A549 (cell line): Measurements from ENCODE around the gene AQP6. TPM values are rescaled to one million over a fixed set of nuclear protein-coding genes. Genes with fewer than 3 reads are reported as not detected.

Experiments used
- ATAC-seq, 2 experiments: fragments of 200-7000 bp in 1 of 2; fragments of >200 bp in 1 of 2; cut with Nextera tagmentation in 1 of 2; cut with Tn5 transposase in 1 of 2; 3 replicates each; pipeline versions ENCODE4 v1.8.0 to v1.9.1; 2018 to 2020; ENCODE audit warnings: mild to moderate bottlenecking in 1 of 2, moderate library complexity in 1 of 2
- CTCF ChIA-PET: fragments of 300-600 bp; sonication (Branson Sonifier 250); formaldehyde crosslinking; extraction: SDS; loops from one replicate; lab custom pipeline; 2021; ENCODE audit warnings: antibody characterized with exemption, inconsistent platforms; lab: Yijun Ruan, JAX
- POLR2A ChIA-PET: fragments of 350-600 bp; formaldehyde crosslinking; extraction: SDS; loops from one replicate; lab custom pipeline; 2021; ENCODE audit warnings: antibody characterized with exemption, inconsistent platforms; lab: Yijun Ruan, JAX
- DNase-seq, 2 experiments: peaks; one replicate each; pipeline versions ENCODE4 v3.0.0 to v3.0.0-alpha.2; 2011 to 2016; ENCODE audit warnings: low read depth in 1 of 2, low spot score in 1 of 2
- FAIRE-seq: peaks from 2 replicates; lab custom pipeline; 2011; peaks lifted over from hg19 to GRCh38; lab: Jason Lieb, UNC
- H3K27ac ChIP-seq, 2 experiments: fragments of >200 bp; sonication (Bioruptor Twin); formaldehyde crosslinking; 3 replicates each; pipeline ENCODE4 v1.5.1; 2016 to 2017
- H3K4me1 ChIP-seq: fragments of >200 bp; sonication (Bioruptor Twin); formaldehyde crosslinking; 3 replicates; pipeline ENCODE4 v1.6.1; 2016
- H3K4me2 ChIP-seq: fragments of >200 bp; sonication (Bioruptor Twin); formaldehyde crosslinking; 3 replicates; pipeline ENCODE4 v1.6.1; 2016
- H3K4me3 ChIP-seq: fragments of >200 bp; sonication (Bioruptor Twin); formaldehyde crosslinking; 3 replicates; pipeline ENCODE4 v1.5.1; 2016
- H3K9me3 ChIP-seq: fragments of >200 bp; sonication (Bioruptor Twin); formaldehyde crosslinking; 3 replicates; pipeline ENCODE4 v1.6.1; 2016
- CHD2 ChIP-seq: fragments of 150-350 bp; IDR thresholded peaks from 2 replicates; pipeline ENCODE4 v1.6.1; 2014; ENCODE audit warnings: low read length; ENCODE audit not compliant: partially characterized antibody
- FOSB ChIP-seq: fragments of 250-450 bp; sonication (Bioruptor Pico); IDR thresholded peaks from 2 replicates; pipeline ENCODE4 v1.5.0; 2020; ENCODE audit warnings: mild to moderate bottlenecking, moderate library complexity
- GATA3 ChIP-seq: IDR thresholded peaks from 2 replicates; pipeline ENCODE4 v1.6.1; 2012; ENCODE audit warnings: borderline replicate concordance
- HDAC2 ChIP-seq: fragments of 200-600 bp; sonication (generic); IDR thresholded peaks from 2 replicates; pipeline ENCODE4 v1.6.1; 2016
- HMGXB4 ChIP-seq: fragments of 250-450 bp; sonication (Bioruptor Pico); IDR thresholded peaks from 2 replicates; pipeline ENCODE4 v1.5.0; 2021; ENCODE audit warnings: mild to moderate bottlenecking, moderate library complexity, borderline replicate concordance
- HOXB13 ChIP-seq: fragments of 250-450 bp; sonication (Bioruptor Pico); IDR thresholded peaks from 2 replicates; pipeline ENCODE4 v1.5.0; 2020; ENCODE audit warnings: low read depth, mild to moderate bottlenecking, moderate library complexity
- KDM5A ChIP-seq: fragments of 200-600 bp; sonication (generic); IDR thresholded peaks from 2 replicates; pipeline ENCODE4 v1.6.1; 2016; ENCODE audit warnings: antibody characterized with exemption, mild to moderate bottlenecking
- MAZ ChIP-seq: fragments of 150-350 bp; IDR thresholded peaks from 2 replicates; pipeline ENCODE4 v1.6.1; 2014; ENCODE audit warnings: antibody characterized with exemption, low read depth, low read length, borderline replicate concordance
- MYC ChIP-seq: IDR thresholded peaks from 2 replicates; pipeline ENCODE4 v1.6.1; 2012; ENCODE audit warnings: mild to moderate bottlenecking, inconsistent platforms, low read length, improper control_type of control experiment, borderline replicate concordance
- POLR2AphosphoS2 ChIP-seq: conservative IDR thresholded peaks from 2 replicates; pipeline ENCODE4 v1.6.1; 2012; ENCODE audit warnings: low read length, improper control_type of control experiment, inconsistent platforms
- RAD21 ChIP-seq, 2 experiments: fragments of >200 bp in 1 of 2; sonication (Bioruptor Twin) in 1 of 2; formaldehyde crosslinking in 1 of 2; IDR thresholded peaks in 1 of 2; conservative IDR thresholded peaks in 1 of 2; 2 replicates in 1 of 2; 3 replicates in 1 of 2; pipeline ENCODE4 v1.6.1; 2012 to 2018; ENCODE audit warnings: inconsistent platforms in 1 of 2
- RCOR1 ChIP-seq: fragments of 150-350 bp; IDR thresholded peaks from 2 replicates; pipeline ENCODE4 v1.6.1; 2014; ENCODE audit warnings: antibody characterized with exemption, low read length, low read depth
- REST ChIP-seq: fragments of 200-600 bp; sonication (generic); IDR thresholded peaks from 2 replicates; pipeline ENCODE4 v1.6.1; 2016; ENCODE audit warnings: antibody characterized with exemption, mild to moderate bottlenecking, moderate library complexity
- RNF2 ChIP-seq: fragments of 200-600 bp; sonication (generic); IDR thresholded peaks from 2 replicates; pipeline ENCODE4 v1.6.1; 2016; ENCODE audit warnings: low read depth, mild to moderate bottlenecking, antibody characterized with exemption, moderate library complexity, borderline replicate concordance
- SMC3 ChIP-seq: fragments of >200 bp; sonication (Bioruptor Twin); formaldehyde crosslinking; IDR thresholded peaks from 3 replicates; pipeline ENCODE4 v1.6.1; 2018; ENCODE audit warnings: inconsistent platforms
- ZNF302 ChIP-seq: fragments of 250-450 bp; sonication (Bioruptor Pico); IDR thresholded peaks from 2 replicates; pipeline ENCODE4 v1.9.0; 2021; ENCODE audit warnings: inconsistent platforms, mild to moderate bottlenecking, moderate library complexity
- ZSCAN20 ChIP-seq: fragments of 250-450 bp; sonication (Bioruptor Pico); IDR thresholded peaks from 2 replicates; pipeline ENCODE4 v1.8.0; 2022; ENCODE audit warnings: mild to moderate bottlenecking, moderate library complexity
- WGBS: methylation state at CpG from one replicate; pipeline ENCODE4 v1.1.6; 2017; ENCODE audit errors: missing lambda C conversion rate; 5-methylcytosine and 5-hydroxymethylcytosine counted together
- polyA plus RNA-seq, 4 experiments: library from polyadenylated mRNA; depleted of rRNA in 3 of 4; stranded (reverse); fragments of >200 nt; fragmentation: RNase III in 1 of 4; extraction: RNeasy Plus Mini Kit Qiagen cat#74134 plus additional on column Dnase treatment in 1 of 4; gene quantifications; 2 replicates in 3 of 4; 3 replicates in 1 of 4; pipeline ENCODE4 v1.2.3, GENCODE V29; 2011 to 2017

The AQP6 gene
- polyA plus RNA-seq, 2 of the 4 experiments (the other 2 are of a cell fraction) = 0.05 TPM; not detected in 1

- ATAC-seq = no peak
- TF ChIP-seq SMC3 (no peak), KDM5A (no peak), HOXB13 (CRISPR knock-in tag) (no peak), RCOR1 (no peak)
- TF ChIP-seq, all 56 proteins: peak for 0
- POLR2A ChIA-PET = no interaction called here
- Histone ChIP-seq H3K4me1 (peaks cover 4% of the 10 kb centered on the region; the same call in 1 of the 3 replicates), H3K4me2 (no peak overlapping the region), H3K27ac (no peak overlapping the region), H3K9me3 (no peaks in the 10 kb centered on the region), H3K4me3 (no peak overlapping the region)
- 80% methylated on average over 12 of the region's 12 CpGs for WGBS
- DNase-seq = no peak
- no peak for FAIRE-seq
- CTCF ChIA-PET = interaction anchor here (1.0 to 29.8 kb wide), 10 partner anchors 14 to 139 kb away, joined by 3 to 708 read pairs (median 98); partner anchors contain the start of genes AQP2, ASIC1 and SMARCD1
Observed at GRCh38 chr12:49969651-49970429, 2.9 kb upstream of the AQP6 start.

GRCh38 chr12:49970658-49971057 lies 2.1 kb upstream of the AQP6 start:
- Histone ChIP-seq H3K4me3 (no peak overlapping the region), H3K4me2 (no peak overlapping the region), H3K9me3 (no peaks in the 10 kb centered on the region), H3K4me1 (peaks cover 4% of the 10 kb centered on the region; the same call in 1 of the 3 replicates), H3K27ac (no peak overlapping the region)
- ATAC-seq (no peak), FAIRE-seq (no peak), DNase-seq (no peak)
- CTCF ChIA-PET = interaction anchor here (4.7 to 29.8 kb wide), 3 partner anchors 14 to 103 kb away, joined by 91 to 708 read pairs (median 327); partner anchors contain the start of genes ASIC1 and SMARCD1
- TF ChIP-seq FOSB (CRISPR knock-in tag) = no peak
- TF ChIP-seq ZSCAN20 (CRISPR knock-in tag) = no peak
- no peak for TF ChIP-seq HMGXB4 (CRISPR knock-in tag)
- TF ChIP-seq HDAC2 = no peak
- TF ChIP-seq RAD21 (conservative IDR thresholded peaks at IDR 0.05 in 1 of 2, IDR thresholded peaks at IDR 0.05 in 1 of 2) = no peak
- no peak for TF ChIP-seq ZNF302 (CRISPR knock-in tag)
- TF ChIP-seq CHD2 = no peak
- TF ChIP-seq GATA3 = no peak
- TF ChIP-seq RNF2 = no peak
- no peak for TF ChIP-seq REST
- TF ChIP-seq MAZ = no peak
- TF ChIP-seq POLR2AphosphoS2 = no peak
- TF ChIP-seq MYC = no peak
- WGBS = 39% methylated on average over 10 of the region's 10 CpGs
- POLR2A ChIA-PET = no interaction called here
